Adipocyte (in vitro differentiated cells): ENCODE data around the gene RHBDL1.
A peak's percentile ranks its signal among the peaks of the same experiment; 100 is the strongest.

Experiments used
- DNase-seq: peaks from one replicate; pipeline ENCODE4 v3.0.0-alpha.2; 2015; ENCODE audit warnings: low read depth
- H3K27me3 ChIP-seq: replicated peaks from 2 replicates; pipeline ENCODE4 v1.7.0; 2013; ENCODE audit warnings: mild to moderate bottlenecking, low read length, moderate library complexity; ENCODE audit not compliant: control insufficient read depth, insufficient read depth
- H3K36me3 ChIP-seq: 2 replicates; pipeline ENCODE4 v1.7.0; 2013; ENCODE audit warnings: low read length, mild to moderate bottlenecking, moderate library complexity; ENCODE audit not compliant: control insufficient read depth, insufficient read depth, severe bottlenecking
- H3K4me1 ChIP-seq: 2 replicates; pipeline ENCODE4 v1.7.0; 2013; ENCODE audit warnings: mild to moderate bottlenecking, low read length, moderate library complexity; ENCODE audit not compliant: control insufficient read depth, insufficient read depth
- H3K4me3 ChIP-seq: 2 replicates; pipeline ENCODE4 v1.7.0; 2013; ENCODE audit warnings: mild to moderate bottlenecking, low read length, moderate library complexity
- H3K9ac ChIP-seq: 2 replicates; pipeline ENCODE4 v1.7.0; 2013; ENCODE audit warnings: mild to moderate bottlenecking, low read length, moderate library complexity
- H3K9me3 ChIP-seq: 2 replicates; pipeline ENCODE4 v1.7.0; 2013; ENCODE audit warnings: mild to moderate bottlenecking, low read length, moderate library complexity; ENCODE audit not compliant: control insufficient read depth

RHBDL1 gene

GRCh38 chr16:672371-672770 lies 3.1 kb upstream of the RHBDL1 start:
- no peaks in the 10 kb centered on the region for H3K27me3 ChIP-seq
- H3K9me3 ChIP-seq, result no peaks in the 10 kb centered on the region
- no peak overlapping the region for H3K4me3 ChIP-seq
- peaks cover 42% of the 10 kb centered on the region for H3K36me3 ChIP-seq
- no peak for DNase-seq
- peaks cover 14% of the 10 kb centered on the region for H3K4me1 ChIP-seq
- H3K9ac ChIP-seq, result no peak overlapping the region

GRCh38 chr16:672851-673250 lies 2.6 kb upstream of the RHBDL1 start:
- peaks cover 42% of the 10 kb centered on the region for H3K36me3 ChIP-seq

GRCh38 chr16:673399-673991 lies 2.0 kb upstream of the RHBDL1 start:
- H3K27me3 ChIP-seq, result no peaks in the 10 kb centered on the region
- H3K9ac ChIP-seq, result no peak overlapping the region
- no peaks in the 10 kb centered on the region for H3K9me3 ChIP-seq
- H3K4me3 ChIP-seq, result no peak overlapping the region
- H3K4me1 ChIP-seq, result peaks cover 12% of the 10 kb centered on the region
- DNase-seq, result no peak
- peaks cover 42% of the 10 kb centered on the region for H3K36me3 ChIP-seq

More at GRCh38 chr16:672851-673250, 2.6 kb upstream of the RHBDL1 start:
- DNase-seq, result no peak
- H3K4me1 ChIP-seq, result peaks cover 12% of the 10 kb centered on the region
- H3K27me3 ChIP-seq, result no peaks in the 10 kb centered on the region
- no peak overlapping the region for H3K4me3 ChIP-seq
- no peak overlapping the region for H3K9ac ChIP-seq
- no peaks in the 10 kb centered on the region for H3K9me3 ChIP-seq

- Histone ChIP-seq H3K9me3 (no peaks in the 10 kb centered on the region), H3K27me3 (no peaks in the 10 kb centered on the region), H3K36me3 (peaks cover 42% of the 10 kb centered on the region), H3K4me3 (no peak overlapping the region), H3K9ac (no peak overlapping the region), H3K4me1 (peaks cover 6% of the 10 kb centered on the region)
- DNase-seq, result no peak
Observed at GRCh38 chr16:674214-674881, 1.1 kb upstream of the RHBDL1 start.

GRCh38 chr16:675884-676564 lies 553 bp downstream of the RHBDL1 start:
- no peak for DNase-seq
- Histone ChIP-seq H3K9ac (peak overlapping the region; percentile 64), H3K27me3 (no peaks in the 10 kb centered on the region), H3K36me3 (peaks cover 29% of the 10 kb centered on the region), H3K4me1 (peaks cover 4% of the 10 kb centered on the region), H3K4me3 (peak overlapping the region; percentile 73), H3K9me3 (no peaks in the 10 kb centered on the region)

- H3K4me1 ChIP-seq, result peaks cover 9% of the 10 kb centered on the region
- no peaks in the 10 kb centered on the region for H3K9me3 ChIP-seq
Observed at GRCh38 chr16:676565-676902, 1.1 kb downstream of the RHBDL1 start.

GRCh38 chr16:676913-677312 lies 1.4 kb downstream of the RHBDL1 start:
- no peak overlapping the region for H3K4me3 ChIP-seq
- peaks cover 12% of the 10 kb centered on the region for H3K4me1 ChIP-seq
- no peaks in the 10 kb centered on the region for H3K27me3 ChIP-seq
- H3K36me3 ChIP-seq, result peaks cover 28% of the 10 kb centered on the region
- no peak overlapping the region for H3K9ac ChIP-seq
- no peak for DNase-seq
- no peaks in the 10 kb centered on the region for H3K9me3 ChIP-seq

More at GRCh38 chr16:676565-676902, 1.1 kb downstream of the RHBDL1 start:
- Histone ChIP-seq H3K27me3 (no peaks in the 10 kb centered on the region), H3K4me3 (no peak overlapping the region), H3K36me3 (peaks cover 27% of the 10 kb centered on the region), H3K9ac (no peak overlapping the region)
- no peak for DNase-seq

GRCh38 chr16:677316-678190 lies 2.1 kb downstream of the RHBDL1 start:
- H3K27me3 ChIP-seq, result no peaks in the 10 kb centered on the region
- no peak overlapping the region for H3K9ac ChIP-seq
- no peak for DNase-seq
- H3K9me3 ChIP-seq, result no peaks in the 10 kb centered on the region
- H3K4me3 ChIP-seq, result no peak overlapping the region
- H3K36me3 ChIP-seq, result peaks cover 28% of the 10 kb centered on the region
- H3K4me1 ChIP-seq, result peaks cover 19% of the 10 kb centered on the region

GRCh38 chr16:678209-678857 lies 2.9 kb downstream of the RHBDL1 start:
- no peak overlapping the region for H3K4me3 ChIP-seq
- H3K27me3 ChIP-seq, result no peaks in the 10 kb centered on the region
- H3K9ac ChIP-seq, result no peak overlapping the region
- H3K36me3 ChIP-seq, result peaks cover 27% of the 10 kb centered on the region
- DNase-seq, result no peak
- no peaks in the 10 kb centered on the region for H3K9me3 ChIP-seq
- peaks cover 27% of the 10 kb centered on the region for H3K4me1 ChIP-seq

- H3K4me1 ChIP-seq, result peaks cover 30% of the 10 kb centered on the region
- DNase-seq, result peak; percentile 70
- H3K27me3 ChIP-seq, result no peaks in the 10 kb centered on the region
- H3K9me3 ChIP-seq, result no peaks in the 10 kb centered on the region
- H3K4me3 ChIP-seq, result peak overlapping the region; percentile 79
- peak overlapping the region; percentile 78 for H3K9ac ChIP-seq
- H3K36me3 ChIP-seq, result peaks cover 20% of the 10 kb centered on the region
Observed at GRCh38 chr16:678858-679813, 3.7 kb downstream of the RHBDL1 start.
